Diencephalon (tissue), 1 donor: ENCODE measurements around the gene ZNF846. TPM values are rescaled to one million over a fixed set of nuclear protein-coding genes. Genes with fewer than 3 reads are reported as not detected.

Source experiments
- total RNA-seq: library from RNA; depleted of rRNA; stranded (reverse); fragments of >200 nt; gene quantifications from one replicate; pipeline ENCODE4 v1.2.3, GENCODE V29; 2014

The ZNF846 gene
- 20.5 TPM for total RNA-seq

GRCh38 chr19:9768175-9769112 lies at the start of gene ZNF846:
Gene ZNF846 (minus strand): TSS chr19:9768738. CDS start chr19:9764950, 3,788 bp downstream.

Other genes with a start within 250 kb of the ZNF846 start
- gene ZNF426, start 230.1 kb downstream of the ZNF846 start, total RNA-seq, result 24.9 TPM
- gene ZNF121, start 184.2 kb downstream of the ZNF846 start, total RNA-seq, result 75.0 TPM
- 43.1 TPM for gene ZNF561, start 147.5 kb downstream of the ZNF846 start, total RNA-seq
- gene ZNF562, start 93.6 kb downstream of the ZNF846 start, total RNA-seq, result 71.0 TPM
- gene FBXL12, start 50.3 kb upstream of the ZNF846 start, total RNA-seq, result 8.8 TPM
- 165 TPM for gene UBL5, start 59.2 kb upstream of the ZNF846 start, total RNA-seq
- gene PIN1, start 66.6 kb upstream of the ZNF846 start, total RNA-seq, result 106 TPM
- gene OLFM2, start 167.8 kb upstream of the ZNF846 start, total RNA-seq, result 106 TPM
- 1.2 TPM for gene COL5A3, start 241.8 kb upstream of the ZNF846 start, total RNA-seq
- not detected for gene RDH8, start 244.7 kb upstream of the ZNF846 start, total RNA-seq